T-helper 9 cell (primary cell): ENCODE measurements around the gene DOK1.

Source experiments
- DNase-seq: peaks from one replicate; pipeline ENCODE4 v3.0.0-alpha.2; 2020

Gene DOK1

DNA sequence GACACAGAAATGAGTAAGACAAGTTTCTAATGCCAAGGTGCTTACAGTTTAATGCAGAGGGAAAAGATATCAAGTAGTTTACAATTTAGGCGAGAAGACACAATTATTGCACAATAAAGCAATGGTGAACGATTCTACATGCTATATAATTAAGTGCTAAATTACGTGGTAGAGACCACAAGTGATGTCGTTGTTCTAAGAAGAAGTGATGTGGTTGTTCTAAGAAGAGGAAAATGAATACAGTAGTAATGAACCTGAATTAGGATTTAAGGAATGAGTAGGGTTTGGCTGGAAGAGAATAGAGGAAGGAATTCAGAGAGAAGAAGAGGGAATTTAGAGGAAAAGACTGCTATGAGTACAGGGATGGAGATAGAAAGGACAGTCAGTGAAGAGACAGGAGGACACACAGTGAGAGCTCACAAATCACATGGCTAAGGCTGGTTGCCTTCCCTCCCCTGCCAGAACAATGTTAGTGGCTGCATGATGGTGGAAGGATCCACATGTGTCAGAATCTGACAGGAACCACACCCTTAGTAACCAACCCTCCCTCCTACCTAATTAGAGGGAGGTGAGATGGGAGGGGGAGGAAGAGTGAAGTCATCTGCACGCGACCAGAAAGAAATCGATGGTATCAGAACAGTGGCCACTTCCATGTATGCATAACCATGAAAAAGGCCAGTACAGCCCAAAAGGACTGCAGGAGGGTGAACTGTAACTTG lies 48.9 kb downstream of the DOK1 start:
- no peak for DNase-seq

DNA sequence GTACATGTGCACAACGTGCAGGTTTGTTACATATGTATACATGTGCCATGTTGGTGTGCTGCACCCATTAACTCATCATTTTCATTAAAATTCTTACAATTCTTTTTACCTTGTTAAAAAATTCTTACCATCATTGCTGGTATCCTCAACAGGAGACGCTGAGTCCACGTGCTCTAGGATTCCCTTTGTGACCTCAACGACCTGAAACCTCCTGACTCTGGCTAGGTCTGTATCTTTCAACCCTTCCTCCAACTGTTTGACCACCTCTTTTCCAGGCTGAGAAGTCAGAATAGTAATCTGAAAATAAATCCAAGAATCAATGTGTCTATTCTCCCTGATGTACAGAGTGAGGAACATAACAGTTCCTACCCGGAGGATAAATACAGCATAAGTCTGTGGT lies 52.4 kb downstream of the DOK1 start:
- DNase-seq = no peak
